Measurements from ENCODE around the gene TFR2.

TFR2 gene

GRCh38 chr7:100641463-100641859 lies at the start of gene TFR2:
Gene TFR2, minus strand, starts transcription at chr7:100641552. Its CDS starts 43 bp downstream, at chr7:100641509.
- no peak for DNase-seq

- no peak for DNase-seq
Observed at GRCh38 chr7:100689230-100690135, 48.1 kb upstream of the TFR2 start.

- DNase-seq: no peak
Observed at GRCh38 chr7:100688326-100688860, 47.0 kb upstream of the TFR2 start.

GRCh38 chr7:100687751-100688300 lies 46.5 kb upstream of the TFR2 start:
- no peak for DNase-seq

- DNase-seq: no peak
Observed at GRCh38 chr7:100687261-100687660, 45.9 kb upstream of the TFR2 start.

GRCh38 chr7:100686822-100687211 lies 45.5 kb upstream of the TFR2 start:
- no peak for DNase-seq

- no peak for DNase-seq
Observed at GRCh38 chr7:100686201-100686821, 45.0 kb upstream of the TFR2 start.

- DNase-seq: no peak
Observed at GRCh38 chr7:100685631-100686145, 44.3 kb upstream of the TFR2 start.

- DNase-seq: no peak
Observed at GRCh38 chr7:100685049-100685605, 43.8 kb upstream of the TFR2 start.

GRCh38 chr7:100684534-100685042 lies 43.2 kb upstream of the TFR2 start:
- DNase-seq: no peak

GRCh38 chr7:100683659-100684533 lies 42.5 kb upstream of the TFR2 start:
- DNase-seq: no peak

- DNase-seq: no peak
Observed at GRCh38 chr7:100682991-100683658, 41.8 kb upstream of the TFR2 start.

GRCh38 chr7:100682228-100682741 lies 40.9 kb upstream of the TFR2 start:
- DNase-seq: no peak

GRCh38 chr7:100681491-100682227 lies 40.3 kb upstream of the TFR2 start:
- DNase-seq: no peak

- no peak for DNase-seq
Observed at GRCh38 chr7:100680576-100681271, 39.4 kb upstream of the TFR2 start.

GRCh38 chr7:100679927-100680575 lies 38.7 kb upstream of the TFR2 start:
- DNase-seq: no peak

GRCh38 chr7:100679129-100679926 lies 38.0 kb upstream of the TFR2 start:
- no peak for DNase-seq

GRCh38 chr7:100678291-100678984 lies 37.1 kb upstream of the TFR2 start:
- DNase-seq: no peak
